DMS153 treated with DMSO at 0.1 percent for 48 hours (cell line): ENCODE results near the gene GPR32.
"Not testable (repeated sequence)": the region's sequence is repeated elsewhere in the genome, so short reads cannot be mapped to it uniquely, and the experiment has no call there.

Experiments used
- DNase-seq: peaks from one replicate; lab custom pipeline; 2025; ENCODE audit not compliant: unreplicated experiment; lab: John Stamatoyannopoulos, UW

The GPR32 gene

GRCh38 chr19:50779504-50780457, 9.5 kb downstream of the GPR32 start:
- DNase-seq = no peak

- no peak for DNase-seq
These were observed 10.6 kb downstream of the GPR32 start for GRCh38 chr19:50780753-50781435.

DNA sequence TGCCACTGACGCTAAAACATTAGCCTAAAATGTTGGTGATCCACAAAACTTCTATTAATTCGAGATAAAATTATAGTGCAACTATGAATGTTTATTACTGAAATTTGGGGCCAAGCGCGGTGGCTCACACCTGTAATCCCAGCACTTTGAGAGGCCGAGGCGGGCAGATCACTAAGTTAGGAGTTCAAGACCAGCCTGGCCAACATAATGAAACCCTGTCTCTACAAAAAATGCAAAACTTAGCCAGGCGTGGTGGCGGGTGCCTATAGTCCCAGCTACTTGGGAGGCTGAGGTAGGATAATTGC, 13.5 kb downstream of the GPR32 start:
- not testable (repeated sequence) for DNase-seq

GRCh38 chr19:50784710-50785109, 14.4 kb downstream of the GPR32 start:
- no peak for DNase-seq

DNA sequence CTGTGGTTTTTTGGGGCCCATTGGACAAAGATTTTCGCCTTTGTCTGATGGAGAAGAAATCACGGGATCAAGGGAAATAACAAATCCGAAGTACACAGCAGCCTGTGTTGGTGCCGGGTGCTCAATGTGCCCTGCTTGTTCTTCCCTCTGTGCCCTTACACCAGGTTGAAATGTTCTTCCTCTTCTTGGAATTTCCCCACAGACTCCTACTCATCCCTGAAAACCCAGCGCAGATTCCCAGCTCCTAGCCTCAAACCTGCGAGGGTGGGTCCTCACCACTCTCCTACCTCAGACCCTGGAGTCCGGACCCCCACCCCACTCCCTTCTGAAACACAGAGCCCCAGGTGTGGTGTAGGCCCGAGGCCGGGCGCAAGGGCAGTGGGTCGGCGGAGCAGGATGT, 15.1 kb downstream of the GPR32 start:
- DNase-seq = no peak

DNA sequence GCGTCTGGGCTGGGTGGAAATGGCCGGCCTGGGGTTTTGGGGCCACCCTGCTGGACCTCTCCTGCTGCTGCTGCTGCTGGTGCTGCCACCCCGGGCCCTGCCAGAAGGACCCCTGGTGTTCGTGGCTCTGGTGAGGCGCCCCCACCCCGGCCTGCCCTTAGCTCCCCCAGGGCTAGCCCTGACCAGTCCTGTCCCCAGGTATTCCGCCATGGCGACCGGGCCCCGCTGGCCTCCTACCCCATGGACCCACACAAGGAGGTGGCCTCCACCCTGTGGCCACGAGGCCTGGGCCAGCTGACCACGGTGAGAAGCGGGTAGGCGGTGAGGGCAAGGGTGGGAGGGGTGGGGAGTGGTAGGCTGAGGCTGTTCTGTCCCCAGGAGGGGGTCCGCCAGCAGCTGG, 20.1 kb downstream of the GPR32 start, which contains the start of gene ACP4:
Gene ACP4 (plus strand): TSS at position 20 of the 400 bp plus-strand sequence. CDS start 0 bp downstream, at position 20.
- DNase-seq = no peak

DNA sequence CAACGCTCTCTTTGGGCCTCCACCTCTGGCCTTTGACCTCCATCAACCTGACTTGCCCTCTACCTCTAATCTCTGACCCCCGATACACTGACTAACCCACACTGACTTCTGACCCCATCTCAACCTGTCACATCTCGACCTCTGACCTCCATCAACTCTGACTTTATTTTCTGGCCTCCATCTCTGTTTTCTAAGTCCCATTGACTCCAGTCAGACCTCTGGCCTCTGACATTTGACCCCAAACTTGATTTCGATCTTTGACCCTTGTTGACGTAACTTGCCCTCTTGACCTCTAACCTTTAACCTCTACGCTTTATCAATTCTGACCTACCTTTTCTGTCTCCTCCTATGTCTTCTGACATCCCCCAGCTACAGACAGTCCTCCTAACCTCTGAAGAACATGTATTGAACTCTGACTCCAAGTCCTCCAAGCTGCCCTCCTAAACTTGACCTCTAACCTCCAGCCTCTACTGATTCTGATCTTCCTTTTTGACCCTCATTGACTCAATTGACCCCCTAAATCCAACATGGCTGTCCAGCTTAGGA, 20.7 kb downstream of the GPR32 start:
- no peak for DNase-seq

DNA sequence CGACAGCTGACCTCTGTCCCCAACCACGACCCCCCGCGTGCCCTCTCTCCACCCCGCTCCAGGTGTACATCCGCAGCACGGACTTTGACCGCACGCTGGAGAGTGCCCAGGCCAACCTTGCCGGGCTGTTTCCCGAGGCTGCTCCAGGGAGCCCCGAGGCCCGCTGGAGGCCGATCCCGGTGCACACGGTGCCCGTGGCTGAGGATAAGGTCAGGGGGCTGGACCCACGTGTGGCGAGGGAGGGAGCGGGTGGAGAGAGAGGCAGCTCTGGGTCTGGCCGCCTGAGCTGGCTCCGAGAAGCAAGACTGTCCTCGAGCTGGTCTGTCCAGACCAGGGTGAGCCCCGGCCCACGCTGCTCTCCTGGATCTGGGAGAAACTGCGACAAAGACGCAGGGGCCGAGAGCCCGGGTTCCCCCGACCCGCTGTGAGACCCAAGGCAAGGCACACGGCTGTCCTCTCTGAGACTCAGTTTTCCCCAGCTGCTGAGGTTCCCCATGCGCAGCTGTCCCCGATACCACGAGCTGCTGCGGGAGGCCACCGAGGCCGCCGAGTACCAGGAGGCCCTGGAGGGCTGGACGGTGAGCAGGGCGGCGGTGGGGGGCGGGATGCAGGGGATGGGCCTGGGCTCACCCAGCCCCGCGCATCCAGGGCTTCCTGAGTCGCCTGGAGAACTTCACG, 21.5 kb downstream of the GPR32 start:
- DNase-seq = no peak

DNA sequence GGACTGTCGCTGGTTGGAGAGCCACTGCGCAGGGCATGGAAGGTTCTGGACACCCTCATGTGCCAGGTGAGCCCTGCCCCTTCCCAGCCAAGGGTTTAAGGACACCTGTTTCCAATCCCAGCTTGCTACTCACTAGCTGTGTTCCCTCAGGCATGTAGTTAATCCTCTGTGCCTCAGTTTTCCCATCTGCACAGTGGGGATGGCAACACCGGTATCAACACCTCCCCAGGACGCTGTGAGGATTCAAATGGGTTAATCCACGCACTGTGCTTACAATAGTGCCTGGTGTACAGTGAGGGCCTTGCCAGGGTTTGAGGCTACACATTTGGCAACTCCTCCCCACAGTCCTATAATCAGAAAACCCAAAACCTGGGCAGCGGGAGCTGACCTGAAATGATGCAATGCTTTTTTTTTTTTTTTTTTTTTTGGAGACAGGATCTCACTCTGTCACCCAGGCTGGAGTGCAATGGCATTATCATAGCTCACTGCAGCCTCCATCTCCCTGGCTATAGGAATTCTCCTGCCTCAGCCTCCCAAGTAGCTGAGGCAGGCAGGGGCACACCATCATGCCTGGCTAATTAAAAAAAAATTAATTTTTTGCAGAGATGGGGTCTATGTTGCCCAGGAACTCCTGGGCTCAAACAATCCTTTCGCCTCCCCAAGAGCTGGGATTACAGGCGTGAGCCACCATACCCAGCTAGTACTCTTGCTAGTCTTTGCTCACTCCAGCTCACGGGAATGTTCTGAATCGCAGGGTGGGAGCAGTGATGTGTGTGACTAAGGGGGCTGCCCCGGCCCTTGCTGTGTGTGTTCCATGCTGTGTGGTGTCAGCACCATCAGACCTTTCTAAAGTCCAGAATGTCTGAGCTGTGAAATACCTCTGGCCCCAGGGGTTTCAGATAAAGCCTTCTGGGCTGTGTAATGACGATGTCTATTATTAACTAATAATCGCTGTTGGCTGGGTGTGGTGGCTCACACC, 22.3 kb downstream of the GPR32 start:
- DNase-seq = no peak

GRCh38 chr19:50793558-50794065, 23.3 kb downstream of the GPR32 start:
- DNase-seq = no peak

DNA sequence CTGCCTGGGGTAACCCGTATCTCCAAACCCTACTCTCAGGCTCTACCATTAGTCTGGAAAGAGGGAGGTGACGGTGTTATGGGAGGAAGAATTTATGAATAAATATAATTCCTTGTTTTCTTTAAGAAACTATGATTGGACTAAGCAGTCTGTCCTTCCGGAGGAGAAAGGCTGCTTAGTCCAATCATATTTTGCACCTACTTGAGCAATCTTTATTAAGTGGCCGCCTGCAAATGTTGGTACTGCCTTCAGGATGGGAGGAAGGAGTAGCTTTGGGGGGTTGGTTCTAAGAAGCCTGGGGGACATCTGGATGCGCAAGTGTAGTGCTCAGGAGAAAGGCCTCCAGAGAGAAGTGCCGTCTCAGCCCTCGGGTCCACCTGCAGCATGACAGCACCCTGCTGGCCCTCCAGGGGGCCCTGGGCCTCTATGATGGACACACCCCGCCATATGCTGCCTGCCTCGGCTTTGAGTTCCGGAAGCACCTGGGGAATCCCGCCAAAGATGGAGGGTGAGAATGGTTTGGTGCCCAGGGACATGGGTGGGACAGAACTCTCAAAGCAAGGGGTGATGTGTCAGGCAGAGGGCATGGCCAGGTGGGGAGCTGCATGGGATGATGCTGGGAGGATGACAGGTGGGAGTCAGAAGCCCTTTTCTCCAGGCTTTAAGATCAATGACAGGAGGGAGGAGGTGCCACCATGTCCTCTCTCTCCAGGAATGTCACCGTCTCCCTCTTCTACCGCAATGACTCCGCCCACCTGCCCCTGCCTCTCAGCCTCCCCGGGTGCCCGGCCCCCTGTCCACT, 24.0 kb downstream of the GPR32 start:
- peak; percentile 28 for DNase-seq

GRCh38 chr19:50794876-50795663, 24.8 kb downstream of the GPR32 start:
- DNase-seq = no peak

- DNase-seq = no peak
These were observed 25.4 kb downstream of the GPR32 start for GRCh38 chr19:50795664-50796073.

DNA sequence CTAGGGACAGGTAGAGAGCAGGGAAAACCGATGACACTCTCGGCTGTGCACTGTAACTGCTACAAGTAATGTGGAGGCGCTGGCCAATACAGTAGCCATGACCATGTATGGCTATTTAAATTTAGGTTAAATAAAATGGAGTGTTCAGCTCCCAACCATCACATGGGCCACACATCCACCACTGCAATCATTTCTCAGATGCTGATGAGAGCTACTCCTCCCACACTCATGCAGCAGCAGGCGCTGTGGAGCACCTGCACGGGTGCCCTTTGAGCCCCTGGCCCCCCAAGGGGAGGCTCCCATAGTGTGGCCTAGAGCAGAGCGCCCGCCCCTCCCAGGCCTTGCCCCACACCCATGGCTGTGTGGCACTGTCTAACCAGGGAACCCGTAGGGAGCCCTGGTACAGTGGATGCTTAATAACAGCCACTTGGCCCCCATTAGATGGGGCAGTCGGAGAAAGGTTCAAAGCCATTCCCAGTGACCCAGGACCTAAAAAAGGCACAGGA, 25.9 kb downstream of the GPR32 start:
- no peak for DNase-seq

DNA sequence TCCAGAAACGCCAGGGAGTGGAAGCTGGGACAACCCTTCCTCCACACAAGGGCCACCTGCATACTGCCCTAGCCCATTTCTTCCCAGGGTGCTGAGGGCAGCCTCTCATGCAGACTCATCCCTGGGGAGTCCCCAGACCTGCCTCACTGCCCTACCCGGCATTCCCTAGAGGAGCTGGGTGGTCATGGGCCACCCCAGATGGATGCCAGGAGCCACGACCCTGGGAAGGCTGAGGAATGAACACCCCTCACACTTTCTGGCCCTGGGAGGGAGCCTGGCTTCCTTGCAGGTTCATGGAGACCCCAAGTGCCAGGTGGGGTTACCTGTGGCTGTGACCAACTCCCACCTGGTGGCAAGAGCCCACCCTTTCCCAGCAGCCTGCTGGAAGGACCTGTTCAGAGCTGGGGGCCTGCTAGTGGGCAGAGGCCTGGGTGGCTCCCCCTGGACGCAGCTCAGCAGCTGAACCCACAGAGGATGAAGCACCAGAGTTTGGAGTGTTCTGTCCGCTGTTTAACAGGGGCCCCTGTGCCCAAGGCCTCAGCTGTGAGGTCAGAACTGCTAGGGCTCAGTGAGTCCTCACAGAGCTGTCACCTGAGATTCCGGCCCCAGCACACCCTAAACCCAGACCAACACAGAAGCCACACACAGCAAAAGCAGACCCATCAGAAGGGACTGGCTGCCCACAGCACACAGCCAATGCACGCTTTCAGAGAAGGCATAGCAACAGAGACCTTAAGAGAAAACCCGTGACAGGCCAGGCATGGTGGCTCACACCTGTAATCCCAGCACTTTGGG, 26.6 kb downstream of the GPR32 start:
- no peak for DNase-seq

DNA sequence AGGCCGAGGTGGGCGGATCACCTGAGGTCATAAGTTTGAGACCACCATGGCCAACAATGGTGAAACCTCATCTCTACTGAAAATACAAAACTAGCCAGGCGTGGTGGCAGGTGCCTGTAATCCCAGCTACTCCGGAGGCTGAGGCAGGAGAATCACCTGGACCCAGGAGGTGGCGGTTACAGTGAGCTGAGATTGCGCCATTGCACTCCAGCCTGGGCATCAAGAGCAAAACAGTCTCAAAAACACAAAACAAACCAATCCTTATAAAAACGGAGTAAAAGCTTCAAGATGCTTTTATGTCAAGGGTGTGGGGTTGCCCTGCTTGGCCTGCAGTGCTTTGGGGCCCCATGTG, 27.1 kb downstream of the GPR32 start:
- no peak for DNase-seq

GRCh38 chr19:50797781-50798658, 27.8 kb downstream of the GPR32 start:
- DNase-seq = no peak
